ENCODE data around the gene EI24.

EI24 gene

GRCh38 chr11:125591649-125592304, 22.5 kb downstream of the EI24 start:
- DNase-seq, result peak; percentile 20 to 50
- WGBS (ENCODE audit: extremely low coverage, insufficient coverage, insufficient read length), result no CpG with 5 or more reads among the region's 30 CpGs
- peak overlapping the region; percentile 50 for H3K4ac ChIP-seq (ENCODE audit: low read depth, low read length)
- H3K79me2 ChIP-seq (ENCODE audit: control insufficient read depth, insufficient read depth, low read length, poor library complexity), result peaks cover 13% of the 10 kb centered on the region
- peaks cover 0 to 2% of the 10 kb centered on the region in 2 experiments for H3K4me1 ChIP-seq (ENCODE audit: control insufficient read depth in 1 of 2, insufficient read depth in 2 of 2, low read length in 2 of 2)
- no peak overlapping the region for H2BK12ac ChIP-seq (ENCODE audit: low read length)
- peak overlapping the region; percentile 97 for H4K8ac ChIP-seq (ENCODE audit: low read depth, low read length)
- peak overlapping the region; percentile 37 for H2BK5ac ChIP-seq (ENCODE audit: low read depth, low read length, poor library complexity)
- peak overlapping the region; percentile 28 for H2AK5ac ChIP-seq (ENCODE audit: low read length)
- no peak overlapping the region for H3K23ac ChIP-seq (ENCODE audit: low read length)
- no peaks in the 10 kb centered on the region for H3K9me3 ChIP-seq (ENCODE audit: insufficient read depth, low read depth, low read length)
- peak overlapping the region; percentile 94 for H4K91ac ChIP-seq (ENCODE audit: low read depth, low read length)
- peak overlapping the region; percentile 74 for H3K4me2 ChIP-seq (ENCODE audit: low read length)
- peak overlapping the region; percentile 81 for H3K4me3 ChIP-seq (ENCODE audit: low read depth, low read length)
- peak overlapping the region; percentile 90 for H3K9ac ChIP-seq (ENCODE audit: low read length)
- peaks cover 0 to 3% of the 10 kb centered on the region in 2 experiments for H3K36me3 ChIP-seq (ENCODE audit: control insufficient read depth in 1 of 2, insufficient read depth in 2 of 2, low read length in 2 of 2)
- peak overlapping the region; percentile 36 for H3K18ac ChIP-seq (ENCODE audit: low read length)
- H3K14ac ChIP-seq (ENCODE audit: low read length), result peak overlapping the region; percentile 68
- H2BK120ac ChIP-seq (ENCODE audit: insufficient read depth, low read length, poor library complexity), result peak overlapping the region; percentile 12
- peak overlapping the region; percentile 47 for H4K12ac ChIP-seq (ENCODE audit: low read depth, low read length)
- H3K27ac ChIP-seq (ENCODE audit: low read depth, low read length), result peak overlapping the region; percentile 80
- H2AFZ ChIP-seq (ENCODE audit: insufficient read depth, low read length, poor library complexity), result peak overlapping the region; percentile 64
- H3K79me1 ChIP-seq (ENCODE audit: low read length), result peaks cover 15% of the 10 kb centered on the region
- H3K27me3 ChIP-seq (ENCODE audit: insufficient read depth, low read length), result no peaks in the 10 kb centered on the region

- peaks cover 15% of the 10 kb centered on the region for H3K79me1 ChIP-seq (ENCODE audit: low read length)
- H2AK5ac ChIP-seq (ENCODE audit: low read length), result peak within 1 kb of the TSS; percentile 28
- no peaks in the 10 kb centered on the region for H3K9me3 ChIP-seq (ENCODE audit: insufficient read depth, low read depth, low read length)
- H4K91ac ChIP-seq (ENCODE audit: low read depth, low read length), result peak within 1 kb of the TSS; percentile 94
- peak within 1 kb of the TSS; percentile 53 for H3K4ac ChIP-seq (ENCODE audit: low read depth, low read length)
- peak within 1 kb of the TSS; percentile 20 for H2BK120ac ChIP-seq (ENCODE audit: insufficient read depth, low read length, poor library complexity)
- peaks cover 13% of the 10 kb centered on the region for H3K79me2 ChIP-seq (ENCODE audit: control insufficient read depth, insufficient read depth, low read length, poor library complexity)
- peaks cover 0 to 2% of the 10 kb centered on the region in 2 experiments for H3K4me1 ChIP-seq (ENCODE audit: control insufficient read depth in 1 of 2, insufficient read depth in 2 of 2, low read length in 2 of 2)
- H3K4me2 ChIP-seq (ENCODE audit: low read length), result peak within 1 kb of the TSS; percentile 88
- no peaks in the 10 kb centered on the region for H3K27me3 ChIP-seq (ENCODE audit: insufficient read depth, low read length)
- peak within 1 kb of the TSS; percentile 83 for H4K12ac ChIP-seq (ENCODE audit: low read depth, low read length)
- peak within 1 kb of the TSS; percentile 68 for H3K18ac ChIP-seq (ENCODE audit: low read length)
- H4K8ac ChIP-seq (ENCODE audit: low read depth, low read length), result peak within 1 kb of the TSS; percentile 97
- H3K27ac ChIP-seq (ENCODE audit: low read depth, low read length), result peak within 1 kb of the TSS; percentile 80
- peak within 1 kb of the TSS; percentile 84 for H2AFZ ChIP-seq (ENCODE audit: insufficient read depth, low read length, poor library complexity)
- no CpG with 5 or more reads among the region's 55 CpGs for WGBS (ENCODE audit: extremely low coverage, insufficient coverage, insufficient read length)
- no peak within 1 kb of the TSS for H3K23ac ChIP-seq (ENCODE audit: low read length)
- H3K4me3 ChIP-seq (ENCODE audit: low read depth, low read length), result peak within 1 kb of the TSS; percentile 100
- peaks cover 3 to 4% of the 10 kb centered on the region in 2 experiments for H3K36me3 ChIP-seq (ENCODE audit: control insufficient read depth in 1 of 2, insufficient read depth in 2 of 2, low read length in 2 of 2)
- H2BK5ac ChIP-seq (ENCODE audit: low read depth, low read length, poor library complexity), result peak within 1 kb of the TSS; percentile 44
- peak within 1 kb of the TSS; percentile 68 for H3K14ac ChIP-seq (ENCODE audit: low read length)
- peak within 1 kb of the TSS; percentile 98 for H3K9ac ChIP-seq (ENCODE audit: low read length)
- DNase-seq, result peak; percentile 100
- no peak within 1 kb of the TSS for H2BK12ac ChIP-seq (ENCODE audit: low read length)
Measured at GRCh38 chr11:125592305-125593113, 23.2 kb downstream of the EI24 start, which contains the start of gene STT3A. STT3A (plus strand) TSS chr11:125592852; CDS start chr11:125595916, 3,064 bp downstream.

GRCh38 chr11:125593114-125593820, 24.0 kb downstream of the EI24 start:
- Histone ChIP-seq H3K9me3 (ENCODE audit: insufficient read depth, low read depth, low read length) (no peaks in the 10 kb centered on the region), H3K9ac (ENCODE audit: low read length) (peak overlapping the region; percentile 98), H4K12ac (ENCODE audit: low read depth, low read length) (peak overlapping the region; percentile 83), H3K27me3 (ENCODE audit: insufficient read depth, low read length) (no peaks in the 10 kb centered on the region), H3K23ac (ENCODE audit: low read length) (no peak overlapping the region), H3K79me1 (ENCODE audit: low read length) (peaks cover 15% of the 10 kb centered on the region), H3K4me1 (ENCODE audit: control insufficient read depth in 1 of 2, insufficient read depth in 2 of 2, low read length in 2 of 2) (peaks cover 0 to 2% of the 10 kb centered on the region in 2 experiments), H2AFZ (ENCODE audit: insufficient read depth, low read length, poor library complexity) (peak overlapping the region; percentile 84), H2BK12ac (ENCODE audit: low read length) (no peak overlapping the region), H3K27ac (ENCODE audit: low read depth, low read length) (peak overlapping the region; percentile 73), H2BK5ac (ENCODE audit: low read depth, low read length, poor library complexity) (peak overlapping the region; percentile 44), H3K14ac (ENCODE audit: low read length) (peak overlapping the region; percentile 65), H3K4me3 (ENCODE audit: low read depth, low read length) (peak overlapping the region; percentile 100), H3K36me3 (ENCODE audit: control insufficient read depth in 1 of 2, insufficient read depth in 2 of 2, low read length in 2 of 2) (peaks cover 4% of the 10 kb centered on the region in 2 experiments), H3K4me2 (ENCODE audit: low read length) (peak overlapping the region; percentile 88), H2BK120ac (ENCODE audit: insufficient read depth, low read length, poor library complexity) (peak overlapping the region; percentile 20), H3K4ac (ENCODE audit: low read depth, low read length) (peak overlapping the region; percentile 53), H3K18ac (ENCODE audit: low read length) (peak overlapping the region; percentile 68), H3K79me2 (ENCODE audit: control insufficient read depth, insufficient read depth, low read length, poor library complexity) (peaks cover 13% of the 10 kb centered on the region), H4K91ac (ENCODE audit: low read depth, low read length) (peak overlapping the region; percentile 86), H4K8ac (ENCODE audit: low read depth, low read length) (peak overlapping the region; percentile 96), H2AK5ac (ENCODE audit: low read length) (no peak overlapping the region)
- whole genome bisulfite sequencing (ENCODE audit: extremely low coverage, insufficient coverage, insufficient read length), result no CpG with 5 or more reads among the region's 18 CpGs
- peak in 1 of 2 donors; percentile 34 for DNase-seq

GRCh38 chr11:125594958-125595357, 25.7 kb downstream of the EI24 start:
- Histone ChIP-seq H2AFZ (ENCODE audit: insufficient read depth, low read length, poor library complexity) (no peak overlapping the region), H3K23ac (ENCODE audit: low read length) (no peak overlapping the region), H3K9ac (ENCODE audit: low read length) (no peak overlapping the region), H4K91ac (ENCODE audit: low read depth, low read length) (no peak overlapping the region), H3K4ac (ENCODE audit: low read depth, low read length) (peak overlapping the region; percentile 90), H3K27ac (ENCODE audit: low read depth, low read length) (no peak overlapping the region), H3K36me3 (ENCODE audit: control insufficient read depth in 1 of 2, insufficient read depth in 2 of 2, low read length in 2 of 2) (peaks cover 11 to 15% of the 10 kb centered on the region in 2 experiments), H4K12ac (ENCODE audit: low read depth, low read length) (no peak overlapping the region), H3K4me1 (ENCODE audit: control insufficient read depth in 1 of 2, insufficient read depth in 2 of 2, low read length in 2 of 2) (peaks cover 0 to 2% of the 10 kb centered on the region in 2 experiments), H3K18ac (ENCODE audit: low read length) (no peak overlapping the region), H3K79me2 (ENCODE audit: control insufficient read depth, insufficient read depth, low read length, poor library complexity) (peaks cover 13% of the 10 kb centered on the region), H3K14ac (ENCODE audit: low read length) (no peak overlapping the region), H3K4me3 (ENCODE audit: low read depth, low read length) (no peak overlapping the region), H4K8ac (ENCODE audit: low read depth, low read length) (no peak overlapping the region), H2BK12ac (ENCODE audit: low read length) (no peak overlapping the region), H3K4me2 (ENCODE audit: low read length) (no peak overlapping the region), H2AK5ac (ENCODE audit: low read length) (no peak overlapping the region), H3K79me1 (ENCODE audit: low read length) (peaks cover 15% of the 10 kb centered on the region), H3K27me3 (ENCODE audit: insufficient read depth, low read length) (no peaks in the 10 kb centered on the region), H2BK120ac (ENCODE audit: insufficient read depth, low read length, poor library complexity) (no peak overlapping the region), H2BK5ac (ENCODE audit: low read depth, low read length, poor library complexity) (no peak overlapping the region), H3K9me3 (ENCODE audit: insufficient read depth, low read depth, low read length) (no peaks in the 10 kb centered on the region)
- DNase-seq, result no peak
- WGBS (ENCODE audit: extremely low coverage, insufficient coverage, insufficient read length), result no CpG with 5 or more reads among the region's 3 CpGs

Measured in trophoblast cell (in vitro differentiated cells and primary cell).